ENCODE measurements around the gene PPP2R3C. TPM values are rescaled to one million over a fixed set of nuclear protein-coding genes. Genes with fewer than 3 reads are reported as not detected.
A peak's percentile ranks its signal among the peaks of the same experiment; 100 is the strongest.
"Not testable (repeated sequence)": the region's sequence is repeated elsewhere in the genome, so short reads cannot be mapped to it uniquely, and the experiment has no call there.

The PPP2R3C gene
- polyA plus RNA-seq, 1 donor from 2014 or later: 47.1 TPM

GRCh38 chr14:35113308-35113950, 8.4 kb downstream of the PPP2R3C start:
- peaks cover 15% of the 10 kb centered on the region for H3K36me3 Mint-ChIP-seq

DNA sequence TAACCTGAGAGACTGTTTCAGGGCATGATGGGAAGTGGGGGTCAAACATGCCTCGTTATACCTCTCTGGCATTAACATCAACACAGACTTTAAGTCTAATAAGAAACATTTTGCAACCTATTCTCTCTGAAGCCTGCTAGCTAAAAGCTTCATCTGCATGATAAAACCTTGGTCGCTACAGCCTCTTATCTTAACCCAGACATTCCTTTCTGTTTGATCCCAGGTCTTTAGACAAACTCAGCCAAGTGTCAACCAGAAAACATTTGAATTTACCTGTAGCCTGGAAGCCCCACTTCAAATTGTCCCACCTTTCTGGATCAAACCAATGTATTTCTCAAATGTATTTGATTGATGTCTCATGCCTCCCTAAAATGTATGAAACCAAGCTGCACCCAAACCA, 9.1 kb downstream of the PPP2R3C start:
- Mint-ChIP-seq H3K27me3 (no peaks in the 10 kb centered on the region), H3K9me3 (no peaks in the 10 kb centered on the region), H3K27ac (no peak overlapping the region), H3K4me3 (peak overlapping the region in 1 of 4 donors; percentile 33), H3K4me1 (peaks cover 0 to 12% (median 11%) of the 10 kb centered on the region in 3 donors), H3K36me3 (peaks cover 15% of the 10 kb centered on the region)

More at GRCh38 chr14:35113308-35113950, 8.4 kb downstream of the PPP2R3C start:
- no peaks in the 10 kb centered on the region for H3K9me3 Mint-ChIP-seq
- H3K4me3 Mint-ChIP-seq: no peak overlapping the region
- H3K27me3 Mint-ChIP-seq: no peaks in the 10 kb centered on the region
- H3K4me1 Mint-ChIP-seq: peaks cover 4 to 16% (median 14%) of the 10 kb centered on the region in 3 donors
- no peak overlapping the region for H3K27ac Mint-ChIP-seq

GRCh38 chr14:35107866-35108265, 13.9 kb downstream of the PPP2R3C start:
- Mint-ChIP-seq H3K4me3 (no peak overlapping the region), H3K27ac (no peak overlapping the region), H3K4me1 (no peaks in the 10 kb centered on the region), H3K9me3 (no peaks in the 10 kb centered on the region), H3K36me3 (peaks cover 8% of the 10 kb centered on the region), H3K27me3 (no peaks in the 10 kb centered on the region)

DNA sequence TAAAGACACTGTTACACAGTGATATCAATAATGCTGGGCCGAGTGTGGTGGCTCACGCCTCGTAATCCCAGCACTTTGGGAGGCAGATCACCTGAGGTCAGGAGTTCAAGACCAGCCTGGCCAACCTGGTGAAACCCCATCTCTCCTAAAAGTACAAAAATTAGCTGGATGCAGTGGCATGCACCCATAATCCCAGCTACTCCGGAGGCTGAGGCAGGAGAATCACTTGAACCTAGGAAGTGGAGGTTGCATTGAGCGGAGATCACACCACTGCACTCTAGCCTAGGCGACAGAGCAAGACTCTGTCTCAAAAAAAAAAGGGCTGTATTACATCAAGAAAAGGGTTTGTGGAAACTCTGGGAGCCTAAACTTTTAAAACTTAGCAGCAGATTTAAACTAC, 27.1 kb downstream of the PPP2R3C start:
- H3K36me3 Mint-ChIP-seq, H3K4me1 Mint-ChIP-seq, H3K27ac Mint-ChIP-seq, H3K27me3 Mint-ChIP-seq, H3K4me3 Mint-ChIP-seq, H3K9me3 Mint-ChIP-seq: not testable (repeated sequence)

GRCh38 chr14:35088514-35088913, 33.3 kb downstream of the PPP2R3C start:
- H3K4me3 Mint-ChIP-seq: no peak overlapping the region
- H3K36me3 Mint-ChIP-seq: peaks cover 15% of the 10 kb centered on the region
- H3K4me1 Mint-ChIP-seq: no peaks in the 10 kb centered on the region
- no peaks in the 10 kb centered on the region for H3K9me3 Mint-ChIP-seq
- no peak overlapping the region for H3K27ac Mint-ChIP-seq
- H3K27me3 Mint-ChIP-seq: no peaks in the 10 kb centered on the region

GRCh38 chr14:35085441-35085840, 36.3 kb downstream of the PPP2R3C start:
- Mint-ChIP-seq H3K4me1 (peaks cover 0 to 1% (median 0%) of the 10 kb centered on the region in 3 donors), H3K27ac (peak overlapping the region in 1 of 3 donors; percentile 4), H3K36me3 (peaks cover 17% of the 10 kb centered on the region), H3K4me3 (no peak overlapping the region), H3K9me3 (no peaks in the 10 kb centered on the region), H3K27me3 (no peaks in the 10 kb centered on the region)

DNA sequence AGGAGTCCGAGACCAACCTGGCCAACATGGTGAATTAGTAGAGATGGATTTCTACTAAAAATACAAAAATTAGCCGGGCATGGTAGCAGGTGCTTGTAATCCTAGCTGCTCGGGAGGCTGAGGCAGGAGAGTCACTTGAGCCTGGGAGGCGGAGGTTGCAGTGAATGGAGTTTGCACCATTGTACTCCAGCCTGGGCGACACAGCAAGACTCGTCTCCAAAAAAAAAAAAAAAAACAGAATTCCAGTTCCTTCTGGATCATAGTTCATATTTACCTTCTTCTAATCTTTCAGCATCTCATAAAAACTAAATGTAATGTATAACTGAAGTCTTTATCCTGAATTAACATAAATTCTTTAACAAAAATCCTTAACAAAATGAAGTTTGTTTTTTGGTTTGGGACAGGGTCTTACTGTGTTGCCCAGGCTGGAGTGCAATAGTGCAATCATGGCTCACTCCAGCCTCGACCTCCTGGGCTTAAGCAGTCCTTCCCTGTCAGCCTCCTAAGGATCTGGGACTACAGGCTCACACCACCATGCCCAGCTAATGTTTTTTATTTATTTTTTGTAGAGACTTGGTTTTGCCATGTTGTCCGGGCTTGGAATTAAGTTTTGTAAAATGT, 38.1 kb downstream of the PPP2R3C start:
- peaks cover 17% of the 10 kb centered on the region for H3K36me3 Mint-ChIP-seq
- peak overlapping the region in 1 of 3 donors; percentile 39 for H3K27ac Mint-ChIP-seq
- H3K27me3 Mint-ChIP-seq: no peaks in the 10 kb centered on the region
- H3K4me1 Mint-ChIP-seq: peaks cover 0 to 1% (median 0%) of the 10 kb centered on the region in 3 donors
- H3K4me3 Mint-ChIP-seq: no peak overlapping the region
- H3K9me3 Mint-ChIP-seq: no peaks in the 10 kb centered on the region

- H3K27ac Mint-ChIP-seq: no peak overlapping the region
- no peak overlapping the region for H3K4me3 Mint-ChIP-seq
- H3K4me1 Mint-ChIP-seq: peaks cover 0 to 1% (median 0%) of the 10 kb centered on the region in 3 donors
- H3K27me3 Mint-ChIP-seq: no peaks in the 10 kb centered on the region
- no peaks in the 10 kb centered on the region for H3K9me3 Mint-ChIP-seq
- peaks cover 7% of the 10 kb centered on the region for H3K36me3 Mint-ChIP-seq
Observed at GRCh38 chr14:35079742-35080141, 42.0 kb downstream of the PPP2R3C start.

- H3K27ac Mint-ChIP-seq: no peak overlapping the region
- H3K27me3 Mint-ChIP-seq: no peaks in the 10 kb centered on the region
- no peaks in the 10 kb centered on the region for H3K9me3 Mint-ChIP-seq
- H3K36me3 Mint-ChIP-seq: peaks cover 2% of the 10 kb centered on the region
- no peak overlapping the region for H3K4me3 Mint-ChIP-seq
- H3K4me1 Mint-ChIP-seq: no peaks in the 10 kb centered on the region
Observed at GRCh38 chr14:35078082-35078481, 43.7 kb downstream of the PPP2R3C start.

DNA sequence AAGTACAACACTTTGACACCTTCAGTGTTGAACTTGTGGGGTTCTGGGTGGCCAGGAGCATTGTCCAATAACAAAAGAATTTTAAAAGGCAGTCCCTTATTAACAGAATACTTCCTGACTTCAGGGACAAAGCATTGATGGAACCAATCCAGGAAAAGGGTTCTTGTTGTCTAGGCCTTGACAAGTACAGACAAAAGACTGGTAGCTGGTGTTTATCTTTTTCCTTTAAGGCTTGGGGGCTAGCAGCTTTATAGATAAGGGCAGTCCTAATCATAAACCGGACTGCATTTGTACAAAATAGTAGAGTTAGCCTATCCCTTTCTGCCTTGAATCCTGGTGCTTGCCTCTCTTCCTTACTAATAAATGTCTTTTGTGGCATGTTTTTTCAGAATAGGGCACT, 48.3 kb downstream of the PPP2R3C start:
- Mint-ChIP-seq H3K27me3 (no peaks in the 10 kb centered on the region), H3K27ac (no peak overlapping the region), H3K36me3 (peaks cover 6% of the 10 kb centered on the region), H3K4me1 (peaks cover 0 to 3% (median 0%) of the 10 kb centered on the region in 3 donors), H3K4me3 (no peak overlapping the region), H3K9me3 (no peaks in the 10 kb centered on the region)

- Mint-ChIP-seq H3K4me3 (no peak overlapping the region), H3K36me3 (peaks cover 10% of the 10 kb centered on the region), H3K4me1 (peaks cover 0 to 4% (median 4%) of the 10 kb centered on the region in 3 donors), H3K27ac (no peak overlapping the region), H3K27me3 (no peaks in the 10 kb centered on the region), H3K9me3 (no peaks in the 10 kb centered on the region)
Observed at GRCh38 chr14:35072226-35072625, 49.6 kb downstream of the PPP2R3C start.

DNA sequence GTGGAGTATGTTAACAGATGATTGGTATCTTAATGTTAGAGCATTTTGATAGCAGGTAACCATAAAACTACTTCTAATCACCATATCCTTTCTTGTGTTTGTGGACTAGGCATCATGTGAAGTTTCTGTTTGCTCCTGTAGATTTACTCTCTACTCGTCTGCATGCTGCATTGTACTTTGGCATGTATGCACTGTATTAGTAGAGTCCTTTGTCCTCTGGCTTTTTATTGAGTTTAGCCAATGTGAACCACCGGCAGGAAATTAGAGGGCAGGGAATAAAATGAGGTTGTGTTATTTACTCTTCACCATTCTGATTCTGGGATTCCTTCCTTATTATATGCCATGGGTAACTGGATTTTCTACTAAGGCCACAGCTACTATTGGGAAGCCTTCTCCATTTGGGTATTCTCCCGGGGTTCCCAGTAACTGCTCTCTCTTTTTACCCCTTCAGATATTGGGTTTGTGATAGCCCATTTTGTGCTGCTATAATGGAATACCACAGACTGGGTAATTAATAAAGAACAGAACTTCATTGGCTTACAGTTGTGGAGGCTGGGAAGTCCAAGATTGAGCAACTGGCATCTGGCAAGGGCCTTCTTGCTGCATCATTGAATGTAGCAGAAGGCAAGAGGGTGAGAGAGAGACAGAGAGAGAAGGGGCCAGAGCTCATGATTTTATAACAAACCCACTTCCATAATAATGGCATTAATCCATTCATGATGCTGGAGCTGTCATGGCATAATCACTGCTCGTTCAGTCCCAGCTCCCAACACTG, 53.4 kb downstream of the PPP2R3C start:
- Mint-ChIP-seq H3K27me3 (no peaks in the 10 kb centered on the region), H3K9me3 (no peaks in the 10 kb centered on the region), H3K4me3 (no peak overlapping the region), H3K27ac (no peak overlapping the region), H3K4me1 (peaks cover 2 to 4% (median 4%) of the 10 kb centered on the region in 3 donors), H3K36me3 (peaks cover 15% of the 10 kb centered on the region)

DNA sequence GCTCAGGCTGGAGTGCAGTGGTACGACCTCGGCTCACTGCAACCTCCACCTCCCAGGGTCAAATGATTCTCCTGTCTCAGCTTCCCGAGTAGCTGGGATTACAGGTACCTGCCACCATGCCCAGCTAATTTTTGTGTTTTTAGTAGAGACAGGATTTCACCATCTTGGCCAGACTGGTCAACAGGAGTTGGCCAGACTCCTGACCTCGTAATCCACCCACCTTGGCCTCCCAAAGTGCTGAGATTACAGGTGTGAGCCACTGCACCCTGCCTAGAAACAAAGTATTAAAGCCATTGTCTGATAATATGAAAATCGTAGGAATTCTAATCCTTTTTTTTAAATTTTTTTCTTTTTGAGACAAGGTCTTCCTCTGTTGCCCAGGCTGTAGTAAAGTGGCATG, 56.1 kb downstream of the PPP2R3C start:
- H3K9me3 Mint-ChIP-seq, H3K4me1 Mint-ChIP-seq, H3K27ac Mint-ChIP-seq, H3K4me3 Mint-ChIP-seq, H3K27me3 Mint-ChIP-seq: not testable (repeated sequence)
- H3K36me3 Mint-ChIP-seq: peaks cover 13% of the 10 kb centered on the region

DNA sequence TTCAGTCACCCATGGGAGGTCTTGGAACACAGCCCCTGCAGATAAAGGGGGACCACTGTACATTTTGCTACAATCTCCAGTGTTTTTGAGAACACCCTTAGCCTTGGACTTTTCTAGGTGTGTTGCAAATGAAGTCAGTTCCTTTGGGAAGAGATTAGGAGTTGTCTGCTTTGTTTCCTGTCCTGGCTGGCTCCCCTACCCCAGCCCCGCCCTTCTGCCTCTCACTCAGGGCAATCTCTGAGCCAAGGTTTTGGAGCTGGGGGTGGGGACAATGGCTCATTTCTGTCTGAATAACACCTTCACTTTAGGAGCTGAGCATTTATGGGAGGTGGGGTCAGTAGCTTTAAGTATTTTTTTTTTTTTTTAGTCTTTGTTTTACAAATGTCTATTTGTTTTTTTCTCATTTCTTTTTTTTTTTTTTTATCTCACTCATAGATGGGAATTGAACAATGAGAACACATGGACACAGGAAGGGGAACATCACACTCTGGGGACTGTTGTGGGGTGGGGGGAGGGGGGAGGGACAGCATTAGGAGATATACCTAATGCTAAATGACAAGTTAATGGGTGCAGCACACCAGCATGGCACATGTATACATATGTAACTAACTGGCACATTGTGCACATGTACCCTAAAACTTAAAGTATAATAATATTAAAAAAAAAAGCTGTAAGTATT, 60.5 kb downstream of the PPP2R3C start:
- not testable (repeated sequence) for H3K27ac Mint-ChIP-seq, H3K9me3 Mint-ChIP-seq, H3K36me3 Mint-ChIP-seq

GRCh38 chr14:35052637-35053036, 69.2 kb downstream of the PPP2R3C start:
- Mint-ChIP-seq H3K27me3 (no peaks in the 10 kb centered on the region), H3K27ac (no peak overlapping the region), H3K36me3 (peaks cover 6% of the 10 kb centered on the region), H3K4me1 (peaks cover 9 to 12% (median 9%) of the 10 kb centered on the region in 3 donors), H3K4me3 (no peak overlapping the region), H3K9me3 (no peaks in the 10 kb centered on the region)

More for the DNA sequence above, 60.5 kb downstream of the PPP2R3C start:
- H3K4me1 Mint-ChIP-seq, H3K27me3 Mint-ChIP-seq, H3K4me3 Mint-ChIP-seq: not testable (repeated sequence)

Data from IgD-negative memory B cell (primary cell).